CD4-positive, alpha-beta T cell treated with Interferon gamma for 1 hour (primary cell): ENCODE data around the gene NAALADL2.

ENCODE experiments used
- DNase-seq: peaks from one replicate; pipeline ENCODE4 v3.0.0-alpha.2; 2020

The NAALADL2 gene

GRCh38 chr3:175617247-175617646 is 758.1 kb downstream of the NAALADL2 start:
- no peak for DNase-seq

GRCh38 chr3:175619369-175619768 is 760.2 kb downstream of the NAALADL2 start:
- no peak for DNase-seq

GRCh38 chr3:175620093-175620492 is 761.0 kb downstream of the NAALADL2 start:
- DNase-seq: no peak

- DNase-seq: no peak
Measured at GRCh38 chr3:175620532-175620931, 761.4 kb downstream of the NAALADL2 start.

GRCh38 chr3:175640958-175641357 is 781.8 kb downstream of the NAALADL2 start:
- no peak for DNase-seq

- DNase-seq: no peak
Measured at GRCh38 chr3:175646865-175647264, 787.7 kb downstream of the NAALADL2 start.

- DNase-seq: no peak
Measured at GRCh38 chr3:175648899-175649298, 789.8 kb downstream of the NAALADL2 start.

GRCh38 chr3:175651716-175652115 is 792.6 kb downstream of the NAALADL2 start:
- no peak for DNase-seq

GRCh38 chr3:175655351-175655750 is 796.2 kb downstream of the NAALADL2 start:
- no peak for DNase-seq

GRCh38 chr3:175656461-175656860 is 797.3 kb downstream of the NAALADL2 start:
- no peak for DNase-seq

GRCh38 chr3:175659670-175660350 is 800.7 kb downstream of the NAALADL2 start:
- DNase-seq: no peak

- DNase-seq: no peak
Measured at GRCh38 chr3:175662815-175663214, 803.7 kb downstream of the NAALADL2 start.

GRCh38 chr3:175664911-175665310 is 805.8 kb downstream of the NAALADL2 start:
- no peak for DNase-seq

- no peak for DNase-seq
Measured at GRCh38 chr3:175668300-175668699, 809.2 kb downstream of the NAALADL2 start.

- no peak for DNase-seq
Measured at GRCh38 chr3:175670557-175670956, 811.4 kb downstream of the NAALADL2 start.

- DNase-seq: no peak
Measured at GRCh38 chr3:175672119-175672689, 813.1 kb downstream of the NAALADL2 start.

GRCh38 chr3:175679568-175679967 is 820.4 kb downstream of the NAALADL2 start:
- no peak for DNase-seq

GRCh38 chr3:175692256-175692655 is 833.1 kb downstream of the NAALADL2 start:
- DNase-seq: no peak

GRCh38 chr3:175695251-175695650 is 836.1 kb downstream of the NAALADL2 start:
- no peak for DNase-seq

GRCh38 chr3:175702956-175703355 is 843.8 kb downstream of the NAALADL2 start:
- no peak for DNase-seq

- no peak for DNase-seq
Measured at GRCh38 chr3:175704366-175705055, 845.4 kb downstream of the NAALADL2 start.

- no peak for DNase-seq
Measured at GRCh38 chr3:175713268-175713667, 854.1 kb downstream of the NAALADL2 start.

- no peak for DNase-seq
Measured at GRCh38 chr3:175716446-175716845, 857.3 kb downstream of the NAALADL2 start.

GRCh38 chr3:175726228-175726627 is 867.1 kb downstream of the NAALADL2 start:
- no peak for DNase-seq
